Liver (tissue), 9 donors: ENCODE data around the gene SCUBE1. TPM values are rescaled to one million over a fixed set of nuclear protein-coding genes. Genes with fewer than 3 reads are reported as not detected.

ENCODE experiments used
- DNase-seq: peaks from one replicate; pipeline ENCODE4 v3.0.0-alpha.2; 2017; ENCODE audit warnings: low spot score
- H3K27ac ChIP-seq, 2 donors: one replicate each; pipeline ENCODE4 v1.7.0; 2013; ENCODE audit warnings: inconsistent platforms in 2 of 2, low read length in 2 of 2, control low read depth in 1 of 2, low read depth in 1 of 2, mild to moderate bottlenecking in 1 of 2
- H3K27me3 ChIP-seq, 4 donors: one replicate each; pipeline versions ENCODE4 v1.6.1 to v1.7.0; 2013; ENCODE audit warnings: low read length in 3 of 4, inconsistent platforms in 1 of 4, mild to moderate bottlenecking in 1 of 4, moderate library complexity in 1 of 4; ENCODE audit not compliant: control insufficient read depth in 4 of 4, insufficient read depth in 4 of 4
- H3K36me3 ChIP-seq, 4 donors: one replicate each; pipeline versions ENCODE4 v1.6.1 to v1.7.0; 2013; ENCODE audit warnings: low read length in 3 of 4, mild to moderate bottlenecking in 3 of 4, low read depth in 1 of 4, moderate library complexity in 1 of 4; ENCODE audit not compliant: control insufficient read depth in 4 of 4, insufficient read depth in 3 of 4
- H3K4me1 ChIP-seq, 4 donors: one replicate each; pipeline versions ENCODE4 v1.6.1 to v1.7.0; 2013; ENCODE audit warnings: low read length in 3 of 4, mild to moderate bottlenecking in 3 of 4, moderate library complexity in 1 of 4; ENCODE audit not compliant: control insufficient read depth in 4 of 4, insufficient read depth in 4 of 4
- H3K4me3 ChIP-seq, 3 donors: one replicate each; pipeline versions ENCODE4 v1.6.1 to v1.7.0; 2013; ENCODE audit warnings: low read length in 3 of 3, control low read depth in 1 of 3, low read depth in 1 of 3, mild to moderate bottlenecking in 1 of 3
- H3K9ac ChIP-seq, 2 donors: one replicate each; pipeline ENCODE4 v1.7.0; 2013; ENCODE audit warnings: low read length in 2 of 2, mild to moderate bottlenecking in 2 of 2, moderate library complexity in 2 of 2, control low read depth in 1 of 2, low read depth in 1 of 2
- H3K9me3 ChIP-seq, 4 donors: one replicate each; pipeline versions ENCODE4 v1.6.1 to v1.7.0; 2013; ENCODE audit warnings: low read length in 3 of 4; ENCODE audit not compliant: control insufficient read depth in 4 of 4
- ATF3 ChIP-seq: IDR thresholded peaks from 2 replicates; pipeline ENCODE4 v1.6.1; 2016; ENCODE audit warnings: antibody characterized with exemption
- EGR1 ChIP-seq, 2 donors: IDR thresholded peaks; 2 replicates each; pipeline ENCODE4 v1.6.1; 2016 to 2018; ENCODE audit warnings: antibody characterized with exemption in 2 of 2, low read depth in 2 of 2
- FOXA1 ChIP-seq: IDR thresholded peaks from 2 replicates; pipeline ENCODE4 v1.6.1; 2016; ENCODE audit warnings: antibody characterized with exemption
- FOXA2 ChIP-seq: IDR thresholded peaks from 2 replicates; pipeline ENCODE4 v1.6.1; 2016; ENCODE audit warnings: antibody characterized with exemption
- GABPA ChIP-seq, 2 donors: IDR thresholded peaks in 1 of 2; conservative IDR thresholded peaks in 1 of 2; 2 replicates each; pipeline ENCODE4 v1.6.1; 2016; ENCODE audit warnings: antibody characterized with exemption in 2 of 2, mild to moderate bottlenecking in 1 of 2, moderate library complexity in 1 of 2
- HNF4A ChIP-seq, 2 donors: conservative IDR thresholded peaks; 2 replicates each; pipeline ENCODE4 v1.6.1; 2016; ENCODE audit warnings: antibody characterized with exemption in 2 of 2, mild to moderate bottlenecking in 2 of 2
- HNF4G ChIP-seq: IDR thresholded peaks from 2 replicates; pipeline ENCODE4 v1.6.1; 2016; ENCODE audit warnings: antibody characterized with exemption
- JUND ChIP-seq, 2 donors: IDR thresholded peaks; 2 replicates each; pipeline ENCODE4 v1.6.1; 2016; ENCODE audit warnings: antibody characterized with exemption in 2 of 2
- MAX ChIP-seq: IDR thresholded peaks from 2 replicates; pipeline ENCODE4 v1.6.1; 2016; ENCODE audit warnings: antibody characterized with exemption
- RAD21 ChIP-seq, 2 donors: IDR thresholded peaks; 2 replicates each; pipeline ENCODE4 v1.6.1; 2016; ENCODE audit warnings: antibody characterized with exemption in 2 of 2, mild to moderate bottlenecking in 2 of 2
- RXRA ChIP-seq, 2 donors: IDR thresholded peaks; 2 replicates each; pipeline ENCODE4 v1.6.1; 2017 to 2018; ENCODE audit warnings: antibody characterized with exemption in 2 of 2, mild to moderate bottlenecking in 1 of 2
- TAF1 ChIP-seq: conservative IDR thresholded peaks from 2 replicates; pipeline ENCODE4 v1.6.1; 2016; ENCODE audit warnings: antibody characterized with exemption, mild to moderate bottlenecking
- YY1 ChIP-seq: IDR thresholded peaks from 2 replicates; pipeline ENCODE4 v1.6.1; 2016; ENCODE audit warnings: antibody characterized with exemption, mild to moderate bottlenecking
- ZBTB33 ChIP-seq: IDR thresholded peaks from 2 replicates; pipeline ENCODE4 v1.6.1; 2016; ENCODE audit warnings: antibody characterized with exemption
- WGBS: extraction: QIAGEN DNeasy Blood & Tissue Kit; methylation state at CpG from one replicate; pipeline ENCODE4 v1.1.7; 2013; 5-methylcytosine and 5-hydroxymethylcytosine counted together
- polyA plus RNA-seq, 2 donors: library from polyadenylated mRNA; stranded (reverse) in 1 of 2; unstranded in 1 of 2; fragments of 200-250 nt in 1 of 2; fragments of >200 nt in 1 of 2; fragmentation: Nextera tagmentation in 1 of 2; extraction: Ambion mirVana in 1 of 2; gene quantifications; one replicate each; pipeline versions ENCODE4 v1.2.1 to v1.2.3, GENCODE V29; 2013 to 2015
- total RNA-seq, 2 donors: library from RNA; depleted of rRNA; stranded (reverse); fragments of >200 nt; gene quantifications; one replicate each; pipeline ENCODE4 v1.2.3, GENCODE V29; 2014
- TF ChIP-seq, protein P1 (sequence below): fragments of 150-350 bp; IDR thresholded peaks from 2 replicates; pipeline ENCODE4 v1.5.1; 2017; ENCODE audit warnings: improper control_type of control experiment, low read depth, low read length; ENCODE audit not compliant: missing input control
- donor health status: healthy.
- donor health status: healthy.
- donor health status: healthy.
- donor health status: healthy.
- donor health status: healthy.

SCUBE1 gene
- total and polyA plus RNA-seq, 4 donors, result 0.07 to 0.46 (median 0.08) TPM; not detected in 1

DNA sequence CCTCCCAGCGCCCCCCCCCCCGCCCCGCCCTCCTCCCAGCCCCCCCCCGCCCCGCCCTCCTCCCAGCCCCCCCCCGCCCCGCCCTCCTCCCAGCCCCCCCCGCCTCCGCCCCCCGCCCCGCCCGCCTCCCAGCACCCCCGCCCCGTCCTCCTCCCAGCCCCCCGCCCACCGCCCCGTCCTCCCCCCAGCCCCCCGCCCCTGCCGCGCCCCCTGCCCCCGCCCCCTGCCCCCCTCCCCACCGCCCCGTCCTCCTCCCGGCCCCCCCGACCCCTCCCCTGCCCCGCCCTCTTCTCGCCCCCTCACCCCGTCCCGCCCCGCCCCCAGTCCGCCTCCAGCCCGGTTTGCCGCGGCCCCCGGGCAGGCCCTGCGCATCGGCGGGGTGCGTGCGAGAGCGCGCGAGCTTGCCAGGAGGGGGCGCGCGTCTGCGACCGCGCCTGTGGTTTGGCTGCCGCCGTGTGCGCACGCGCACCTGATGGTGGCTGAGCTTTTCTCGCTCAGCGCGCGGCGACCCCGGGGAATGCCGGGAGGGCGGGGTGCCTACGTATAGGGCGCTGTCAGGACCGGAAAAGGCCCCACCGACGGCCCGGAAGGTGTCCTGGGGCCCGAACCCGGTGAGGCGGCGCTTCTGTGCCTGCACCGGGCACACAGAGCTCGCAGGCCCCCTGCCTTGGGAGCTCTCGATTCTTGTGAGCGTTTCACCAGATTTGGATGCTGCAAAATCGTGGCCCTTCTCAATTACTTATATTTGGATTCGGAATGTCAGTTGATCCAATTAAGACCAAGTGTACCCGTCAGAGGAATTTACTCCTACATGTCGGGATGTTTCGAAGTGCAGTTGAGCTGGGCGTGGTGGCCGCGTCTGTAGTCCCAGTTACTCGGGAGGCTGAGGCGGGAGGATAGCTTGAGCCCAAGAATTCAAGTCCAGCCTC is 155.7 kb downstream of the SCUBE1 start (continued):
- TF ChIP-seq YY1, result peak; percentile 77
- TF ChIP-seq ZBTB33, result no peak
- TF ChIP-seq RXRA (IDR thresholded peaks at IDR 0.05), result no peak
- TF ChIP-seq, protein P1, sequence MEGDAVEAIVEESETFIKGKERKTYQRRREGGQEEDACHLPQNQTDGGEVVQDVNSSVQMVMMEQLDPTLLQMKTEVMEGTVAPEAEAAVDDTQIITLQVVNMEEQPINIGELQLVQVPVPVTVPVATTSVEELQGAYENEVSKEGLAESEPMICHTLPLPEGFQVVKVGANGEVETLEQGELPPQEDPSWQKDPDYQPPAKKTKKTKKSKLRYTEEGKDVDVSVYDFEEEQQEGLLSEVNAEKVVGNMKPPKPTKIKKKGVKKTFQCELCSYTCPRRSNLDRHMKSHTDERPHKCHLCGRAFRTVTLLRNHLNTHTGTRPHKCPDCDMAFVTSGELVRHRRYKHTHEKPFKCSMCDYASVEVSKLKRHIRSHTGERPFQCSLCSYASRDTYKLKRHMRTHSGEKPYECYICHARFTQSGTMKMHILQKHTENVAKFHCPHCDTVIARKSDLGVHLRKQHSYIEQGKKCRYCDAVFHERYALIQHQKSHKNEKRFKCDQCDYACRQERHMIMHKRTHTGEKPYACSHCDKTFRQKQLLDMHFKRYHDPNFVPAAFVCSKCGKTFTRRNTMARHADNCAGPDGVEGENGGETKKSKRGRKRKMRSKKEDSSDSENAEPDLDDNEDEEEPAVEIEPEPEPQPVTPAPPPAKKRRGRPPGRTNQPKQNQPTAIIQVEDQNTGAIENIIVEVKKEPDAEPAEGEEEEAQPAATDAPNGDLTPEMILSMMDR, result peak; percentile 67
- TF ChIP-seq RAD21 (IDR thresholded peaks at IDR 0.05), result no peak
- no peak for TF ChIP-seq JUND (IDR thresholded peaks at IDR 0.05)

DNA sequence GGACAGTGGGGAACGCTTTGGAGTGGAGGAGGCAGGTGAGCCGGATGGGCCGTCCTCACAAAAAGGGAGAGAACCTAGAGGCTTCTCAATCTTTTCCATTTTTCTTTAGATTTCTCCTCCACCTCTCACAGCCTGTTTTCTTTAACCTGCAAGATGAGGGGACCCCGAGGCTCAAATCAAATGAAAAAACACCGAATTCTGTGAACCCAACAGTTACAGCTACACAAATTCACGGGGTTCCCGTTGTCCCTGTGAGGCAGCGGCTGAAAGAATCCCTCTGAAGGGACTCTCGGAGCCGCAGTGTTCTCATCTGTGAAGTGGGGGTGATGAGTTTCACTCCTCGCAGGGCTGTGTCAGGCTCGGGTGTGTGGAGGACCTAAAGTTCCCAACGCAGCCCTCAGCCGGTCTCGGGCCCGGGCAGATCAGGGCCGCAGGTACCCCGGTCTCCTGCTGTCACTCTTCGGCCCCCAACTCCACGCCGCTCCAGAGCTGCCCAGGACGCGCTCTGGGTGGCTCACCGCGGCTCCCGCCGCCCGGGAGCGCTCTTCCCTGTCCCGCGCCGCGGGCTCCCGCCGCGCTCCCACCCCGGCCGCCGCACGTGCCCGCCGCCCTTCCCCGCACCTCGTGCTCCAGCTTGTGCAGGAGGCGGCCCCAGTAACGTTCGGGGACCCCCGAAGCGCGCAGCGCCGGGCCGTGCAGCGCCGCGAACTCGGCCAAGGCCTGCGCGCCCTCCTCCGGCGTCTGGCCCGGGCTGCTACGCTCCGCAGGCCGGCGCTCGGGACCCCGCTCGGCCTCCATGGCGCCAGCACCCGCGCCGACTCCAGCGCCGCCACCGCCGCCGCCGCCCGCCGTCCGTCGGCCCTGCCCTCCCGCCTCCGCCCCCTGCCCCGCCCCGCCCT is 156.7 kb downstream of the SCUBE1 start, which contains the start of gene TTLL12:
Gene TTLL12 (minus strand): TSS at position 863 of the 899 bp plus-strand sequence. CDS start 65 bp downstream, at position 798.
- Histone ChIP-seq H3K27ac (peak within 1 kb of the TSS; percentile 86 to 90), H3K9ac (peak within 1 kb of the TSS; percentile 59 to 73), H3K9me3 (no peaks in the 10 kb centered on the region), H3K27me3 (no peaks in the 10 kb centered on the region), H3K36me3 (no peaks in the 10 kb centered on the region), H3K4me3 (peak within 1 kb of the TSS; percentile 61 to 85 (median 78)), H3K4me1 (peaks cover 5 to 17% (median 11%) of the 10 kb centered on the region in 4 donors)
- DNase-seq, result no peak
- TF ChIP-seq TAF1 (no peak), GABPA (IDR thresholded peaks at IDR 0.05 in 1 of 2, conservative IDR thresholded peaks at IDR 0.05 in 1 of 2) (no peak), FOXA2 (no peak), FOXA1 (no peak), HNF4A (conservative IDR thresholded peaks at IDR 0.05) (no peak), ATF3 (no peak), RXRA (IDR thresholded peaks at IDR 0.05) (no peak), EGR1 (IDR thresholded peaks at IDR 0.05; ENCODE audit: low read depth in 2 of 2) (no peak), YY1 (no peak), JUND (IDR thresholded peaks at IDR 0.05) (no peak), HNF4G (no peak), ZBTB33 (no peak), MAX (no peak)
- TF ChIP-seq, protein P1, result no peak
- under 1% methylated on average over 87 of the region's 87 CpGs for WGBS
